BE2C (cell line): ENCODE measurements around the gene TCF21.
"Not testable (repeated sequence)": the region's sequence is repeated elsewhere in the genome, so short reads cannot be mapped to it uniquely, and the experiment has no call there.

Experiments
- DNase-seq: peaks from one replicate; pipeline ENCODE4 v3.0.0-alpha.2; 2020
- H3K27me3 ChIP-seq: fragments of 250-450 bp; sonication (Bioruptor Pico); 2 replicates; pipeline ENCODE4 v1.5.1; 2020; ENCODE audit warnings: mild to moderate bottlenecking
- H3K36me3 ChIP-seq: fragments of 250-450 bp; sonication (Bioruptor Pico); 2 replicates; pipeline ENCODE4 v1.5.1; 2020; ENCODE audit warnings: mild to moderate bottlenecking
- H3K4me1 ChIP-seq: fragments of 250-450 bp; sonication (Bioruptor Pico); 2 replicates; pipeline ENCODE4 v1.5.1; 2020
- H3K4me3 ChIP-seq: 2 replicates; pipeline ENCODE4 v1.5.1; 2011; ENCODE audit warnings: low read depth, low read length
- H3K9me3 ChIP-seq: fragments of 250-450 bp; sonication (Bioruptor Pico); 2 replicates; pipeline ENCODE4 v1.5.1; 2020
- CTCF ChIP-seq: IDR thresholded peaks from 2 replicates; pipeline ENCODE4 v1.5.1; 2012; ENCODE audit warnings: mild to moderate bottlenecking, low read depth, low read length

The TCF21 gene

DNA sequence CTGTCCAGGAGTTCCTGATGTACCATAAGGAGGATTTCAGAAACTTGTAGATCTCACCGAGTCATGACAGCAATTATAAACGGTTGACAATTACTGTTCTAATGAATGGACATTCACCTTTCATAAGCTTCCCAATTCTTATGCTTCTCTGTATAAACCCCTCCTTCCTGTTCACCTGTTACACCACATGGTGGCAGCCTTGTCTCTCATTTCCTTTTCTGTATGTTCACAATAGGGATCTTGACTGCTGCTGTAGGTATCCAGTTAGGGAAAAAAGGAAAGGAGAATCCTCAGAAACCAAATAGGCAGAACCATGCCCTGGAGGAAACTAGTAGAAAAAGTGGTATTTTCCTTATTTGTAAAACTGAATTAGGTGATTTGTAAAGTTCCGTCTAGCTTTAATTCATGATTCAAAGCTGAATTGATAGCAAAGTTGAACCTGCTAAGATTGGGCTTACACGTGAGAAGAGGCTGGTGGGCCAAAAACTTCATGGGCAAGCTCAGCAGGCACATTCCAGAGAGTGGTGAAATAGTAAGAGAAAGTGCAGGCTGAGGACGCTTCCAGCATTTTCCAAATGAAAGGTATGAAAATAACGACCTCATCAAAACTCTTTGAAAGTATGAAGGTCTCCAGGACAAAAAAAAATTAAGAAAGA lies 35.2 kb downstream of the TCF21 start:
- peak; percentile 69 for DNase-seq
- Histone ChIP-seq H3K4me3 (no peak overlapping the region), H3K9me3 (no peaks in the 10 kb centered on the region), H3K4me1 (no peaks in the 10 kb centered on the region), H3K36me3 (no peaks in the 10 kb centered on the region), H3K27me3 (no peaks in the 10 kb centered on the region)
- peak; percentile 92 for TF ChIP-seq CTCF

DNA sequence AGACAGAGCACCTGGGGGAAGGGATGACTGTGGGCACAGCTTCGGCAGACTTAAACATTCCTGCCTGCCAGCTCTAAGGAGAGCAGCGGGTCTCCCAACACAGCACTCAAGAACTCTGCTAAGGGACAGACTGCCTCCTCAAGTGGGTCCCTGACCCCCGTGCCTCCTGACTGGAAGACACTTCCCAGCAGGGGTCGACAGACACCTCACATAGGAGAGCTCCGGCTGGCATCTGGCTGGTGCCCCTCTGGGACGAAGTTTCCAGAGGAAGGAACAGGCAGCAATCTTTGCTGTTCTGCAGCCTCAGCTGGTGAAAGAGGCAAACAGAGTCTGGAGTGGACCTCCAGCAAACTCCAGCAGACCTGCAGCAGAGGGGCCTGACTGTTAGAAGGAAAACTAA lies 42.3 kb downstream of the TCF21 start:
- H3K4me3 ChIP-seq, H3K4me1 ChIP-seq, H3K36me3 ChIP-seq, H3K27me3 ChIP-seq, H3K9me3 ChIP-seq: not testable (repeated sequence)
- DNase-seq = peak; percentile 56
- TF ChIP-seq CTCF = peak; percentile 45

- not testable (repeated sequence) for H3K4me1 ChIP-seq, H3K36me3 ChIP-seq, H3K9me3 ChIP-seq, H3K4me3 ChIP-seq, H3K27me3 ChIP-seq, DNase-seq
Measured at GRCh38 chr6:133936352-133936751, 47.4 kb downstream of the TCF21 start.

GRCh38 chr6:133937909-133938308 lies 49.0 kb downstream of the TCF21 start:
- Histone ChIP-seq H3K9me3 (no peaks in the 10 kb centered on the region), H3K36me3 (no peaks in the 10 kb centered on the region)
- no peak for TF ChIP-seq CTCF

GRCh38 chr6:133938533-133938932 lies 49.6 kb downstream of the TCF21 start:
- Histone ChIP-seq H3K27me3 (no peaks in the 10 kb centered on the region), H3K4me1 (no peaks in the 10 kb centered on the region), H3K4me3 (no peak overlapping the region), H3K9me3 (no peaks in the 10 kb centered on the region), H3K36me3 (no peaks in the 10 kb centered on the region)
- DNase-seq = no peak
- TF ChIP-seq CTCF = no peak

More at GRCh38 chr6:133937909-133938308, 49.0 kb downstream of the TCF21 start:
- DNase-seq = no peak
- Histone ChIP-seq H3K4me1 (no peaks in the 10 kb centered on the region), H3K27me3 (no peaks in the 10 kb centered on the region), H3K4me3 (no peak overlapping the region)

DNA sequence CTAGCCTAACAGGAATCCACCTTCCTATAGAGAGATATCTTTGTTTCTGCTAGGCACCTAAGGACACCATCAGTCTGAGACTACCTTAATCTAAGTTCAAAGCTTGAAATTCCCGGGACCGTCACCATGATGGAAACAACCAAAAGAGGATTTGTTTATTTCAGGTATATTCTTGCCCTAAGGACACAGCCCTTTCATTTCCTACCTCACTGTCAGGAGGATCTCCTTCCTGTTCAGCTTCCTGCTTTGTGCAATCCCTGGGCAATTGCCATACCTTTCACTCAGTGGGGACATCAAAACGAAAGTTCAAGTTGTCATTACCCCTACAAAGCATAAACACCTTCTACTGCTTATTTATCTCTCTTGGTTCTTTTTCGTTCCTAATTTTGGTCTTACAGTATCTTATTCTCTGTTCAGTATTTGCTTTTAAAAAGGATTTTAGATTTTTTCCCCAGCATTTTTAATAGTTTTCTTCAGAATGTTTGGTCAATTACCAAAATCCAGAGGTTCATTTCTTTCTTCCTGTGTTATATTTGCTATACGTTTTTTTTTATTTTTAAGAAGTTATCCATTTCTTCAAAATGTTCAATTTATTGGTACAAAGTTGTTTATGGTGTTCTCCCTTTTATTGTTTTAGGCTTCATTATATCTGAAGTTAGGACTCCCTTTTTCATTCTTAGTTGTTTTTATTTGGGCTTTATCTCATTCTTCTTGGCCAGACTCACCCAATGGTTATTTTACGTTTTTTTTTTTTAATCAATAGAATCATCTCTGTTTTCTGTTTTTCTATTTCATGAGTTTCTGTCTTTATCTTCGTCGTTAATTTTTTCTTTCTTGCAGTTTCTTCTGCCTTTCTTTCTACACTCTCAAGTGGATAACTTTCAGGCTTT lies 51.1 kb downstream of the TCF21 start:
- H3K4me1 ChIP-seq = no peaks in the 10 kb centered on the region
- no peak for TF ChIP-seq CTCF
- H3K27me3 ChIP-seq = no peaks in the 10 kb centered on the region
- no peak for DNase-seq
- no peaks in the 10 kb centered on the region for H3K36me3 ChIP-seq
- no peaks in the 10 kb centered on the region for H3K9me3 ChIP-seq
- H3K4me3 ChIP-seq = no peak overlapping the region
